BE2C (cell line): Measurements from ENCODE around the gene CCDC50.

Experiments
- DNase-seq: peaks from one replicate; pipeline ENCODE4 v3.0.0-alpha.2; 2020
- H3K27me3 ChIP-seq: fragments of 250-450 bp; sonication (Bioruptor Pico); 2 replicates; pipeline ENCODE4 v1.5.1; 2020; ENCODE audit warnings: mild to moderate bottlenecking
- H3K36me3 ChIP-seq: fragments of 250-450 bp; sonication (Bioruptor Pico); 2 replicates; pipeline ENCODE4 v1.5.1; 2020; ENCODE audit warnings: mild to moderate bottlenecking
- H3K4me1 ChIP-seq: fragments of 250-450 bp; sonication (Bioruptor Pico); 2 replicates; pipeline ENCODE4 v1.5.1; 2020
- H3K4me3 ChIP-seq: 2 replicates; pipeline ENCODE4 v1.5.1; 2011; ENCODE audit warnings: low read depth, low read length
- H3K9me3 ChIP-seq: fragments of 250-450 bp; sonication (Bioruptor Pico); 2 replicates; pipeline ENCODE4 v1.5.1; 2020
- CTCF ChIP-seq: IDR thresholded peaks from 2 replicates; pipeline ENCODE4 v1.5.1; 2012; ENCODE audit warnings: mild to moderate bottlenecking, low read depth, low read length

The CCDC50 gene

DNA sequence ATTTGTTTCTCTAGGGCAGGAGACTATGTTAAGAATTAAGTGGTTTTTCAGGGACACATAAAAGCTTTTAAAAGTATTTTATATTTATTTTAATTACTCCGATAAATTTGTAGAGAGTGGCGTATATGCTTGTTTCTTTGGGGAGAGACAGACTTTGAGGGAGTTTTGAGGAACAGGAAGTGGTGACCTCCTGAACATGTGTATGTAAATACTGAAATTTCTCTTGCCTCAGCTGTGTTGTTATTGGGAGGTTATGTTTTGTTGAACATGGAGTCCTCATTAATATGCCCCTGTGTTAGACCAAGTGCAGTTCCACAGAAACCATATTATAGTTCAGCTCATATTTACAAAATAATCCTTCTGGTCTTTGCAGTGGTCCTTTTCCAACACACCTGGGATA is 42.9 kb downstream of the CCDC50 start:
- no peak for DNase-seq
- Histone ChIP-seq H3K4me1 (peaks cover 6% of the 10 kb centered on the region; the same call in 1 of the 2 replicates), H3K4me3 (no peak overlapping the region), H3K27me3 (no peaks in the 10 kb centered on the region), H3K9me3 (no peaks in the 10 kb centered on the region), H3K36me3 (no peaks in the 10 kb centered on the region)
- TF ChIP-seq CTCF = no peak

DNA sequence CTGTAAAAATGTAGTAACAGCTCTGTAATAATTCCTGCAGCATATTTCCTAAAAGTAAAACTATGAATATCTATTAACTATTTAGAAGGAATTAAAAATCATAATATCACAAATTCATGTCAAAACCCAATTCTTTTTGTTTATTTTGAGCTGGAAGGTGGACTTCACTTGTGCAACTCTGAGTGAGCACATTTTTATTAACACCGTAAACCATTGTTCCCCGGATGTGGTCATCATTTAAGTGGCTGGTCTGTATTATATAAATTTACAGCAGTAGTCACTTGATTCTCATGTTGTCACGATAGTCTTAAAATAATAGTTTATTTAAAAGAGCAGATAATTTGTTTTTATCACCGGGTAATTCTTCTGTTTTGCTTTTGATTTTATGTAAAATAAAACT is 44.1 kb downstream of the CCDC50 start:
- DNase-seq = no peak
- Histone ChIP-seq H3K4me1 (peaks cover 13% of the 10 kb centered on the region), H3K4me3 (no peak overlapping the region), H3K27me3 (no peaks in the 10 kb centered on the region), H3K36me3 (no peaks in the 10 kb centered on the region), H3K9me3 (no peaks in the 10 kb centered on the region)
- no peak for TF ChIP-seq CTCF

DNA sequence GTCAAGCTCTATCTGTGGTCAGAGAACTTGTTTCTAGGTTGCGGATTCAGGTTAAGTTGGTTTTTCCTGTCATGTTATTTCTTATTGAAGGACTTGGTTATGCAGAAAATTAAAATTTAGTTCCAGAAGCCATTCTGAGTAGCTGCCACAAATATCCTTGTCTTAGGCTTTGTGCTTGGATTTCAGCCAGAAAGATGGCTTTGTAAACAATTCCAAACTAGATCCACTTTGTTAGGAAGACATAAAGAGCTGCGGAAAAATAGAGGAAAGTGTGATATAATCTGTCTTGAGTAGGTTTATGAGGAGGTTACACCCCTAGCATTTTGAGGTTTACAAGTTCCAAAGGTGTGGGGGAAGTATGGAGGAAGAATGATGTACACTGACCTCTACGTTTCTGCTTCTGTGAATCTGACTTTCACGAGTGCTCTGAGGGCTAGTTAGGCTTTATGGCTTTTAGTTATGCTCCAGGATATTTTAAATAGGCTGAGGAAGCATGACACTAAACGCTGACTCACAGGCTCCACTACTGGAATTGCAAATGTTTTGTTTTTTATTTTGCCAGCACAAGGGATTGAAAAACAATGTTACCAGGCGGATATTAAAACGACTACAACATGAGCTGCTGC is 47.4 kb downstream of the CCDC50 start:
- Histone ChIP-seq H3K9me3 (no peaks in the 10 kb centered on the region), H3K4me3 (no peak overlapping the region), H3K36me3 (peaks cover 8% of the 10 kb centered on the region; the same call in 1 of the 2 replicates), H3K4me1 (peaks cover 19% of the 10 kb centered on the region), H3K27me3 (no peaks in the 10 kb centered on the region)
- DNase-seq = no peak
- no peak for TF ChIP-seq CTCF

DNA sequence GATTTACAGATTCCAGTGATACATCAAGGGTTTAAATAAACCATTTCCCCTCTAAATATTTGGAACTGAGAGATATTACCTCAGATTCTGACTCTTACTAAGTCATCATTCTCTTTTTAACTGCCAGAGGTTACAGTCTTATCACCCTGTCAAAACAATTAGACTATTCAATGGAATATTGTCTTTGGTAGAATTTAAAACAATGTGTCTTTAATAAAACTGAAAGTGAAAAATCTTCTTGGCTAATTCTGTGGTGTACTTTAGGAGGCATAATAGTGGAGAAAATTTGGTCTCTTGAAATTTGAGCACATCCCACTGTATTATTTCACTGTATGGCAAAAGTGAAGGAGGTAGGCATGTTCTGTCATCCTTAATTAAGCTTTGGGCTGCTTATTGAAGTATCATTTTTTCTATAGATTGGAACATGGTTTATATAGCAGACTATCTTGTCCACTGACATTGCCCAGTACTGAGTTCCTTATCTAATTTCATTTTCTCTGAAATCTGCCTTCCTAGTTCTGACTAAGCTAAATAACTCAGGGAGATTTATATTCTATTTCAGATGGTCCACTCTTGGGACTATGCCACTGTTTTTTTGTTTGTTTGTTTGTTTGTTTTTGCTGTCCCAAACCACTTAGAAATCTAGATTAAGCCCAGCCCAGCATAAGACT is 49.1 kb downstream of the CCDC50 start:
- TF ChIP-seq CTCF = no peak
- H3K36me3 ChIP-seq = peaks cover 14% of the 10 kb centered on the region

DNA sequence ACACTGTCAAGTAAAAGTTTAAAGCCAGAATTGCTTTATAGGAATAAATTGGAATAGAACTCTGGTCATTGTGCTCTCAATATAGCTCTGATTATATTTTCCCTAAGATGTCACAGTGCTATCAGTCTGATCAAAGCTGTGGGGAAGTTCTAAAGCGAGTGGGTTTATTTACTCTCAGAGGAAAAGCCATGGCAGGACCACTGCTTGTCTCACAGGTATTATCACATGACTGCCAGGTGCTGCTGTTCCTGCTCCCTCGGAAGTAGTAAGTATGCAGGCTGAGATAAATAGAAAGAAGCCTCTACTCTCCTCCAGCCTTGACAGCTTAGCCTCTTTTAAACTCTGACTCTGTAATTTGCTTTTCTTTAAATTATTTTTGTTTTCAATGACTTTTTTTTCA is 50.3 kb downstream of the CCDC50 start:
- H3K4me1 ChIP-seq = peaks cover 19% of the 10 kb centered on the region
- peaks cover 14% of the 10 kb centered on the region for H3K36me3 ChIP-seq
- TF ChIP-seq CTCF = no peak
- no peak for DNase-seq
- H3K4me3 ChIP-seq = no peak overlapping the region
- no peaks in the 10 kb centered on the region for H3K27me3 ChIP-seq
- H3K9me3 ChIP-seq = no peaks in the 10 kb centered on the region

More for the DNA sequence above, 49.1 kb downstream of the CCDC50 start:
- peaks cover 19% of the 10 kb centered on the region for H3K4me1 ChIP-seq
- no peak overlapping the region for H3K4me3 ChIP-seq
- DNase-seq = no peak
- H3K27me3 ChIP-seq = no peaks in the 10 kb centered on the region
- no peaks in the 10 kb centered on the region for H3K9me3 ChIP-seq

DNA sequence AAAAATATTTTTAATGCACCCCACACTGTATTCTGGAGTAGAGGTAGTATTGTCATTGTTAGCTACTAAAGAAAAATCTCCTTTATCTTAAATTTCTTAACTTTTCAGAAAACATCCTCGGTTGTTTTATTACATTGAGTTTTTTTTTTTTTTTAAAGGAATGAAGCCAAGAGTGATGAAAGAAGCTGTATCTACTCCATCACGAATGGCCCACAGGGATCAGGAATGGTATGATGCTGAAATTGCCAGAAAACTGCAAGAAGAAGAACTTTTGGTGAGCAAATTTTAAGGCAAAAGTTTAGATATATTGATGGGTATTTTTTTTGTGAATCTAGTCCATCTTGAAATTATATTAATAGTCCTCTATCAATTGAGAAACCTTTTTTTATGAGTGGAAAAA is 50.8 kb downstream of the CCDC50 start:
- H3K4me3 ChIP-seq = no peak overlapping the region
- no peak for TF ChIP-seq CTCF
- H3K36me3 ChIP-seq = peaks cover 14% of the 10 kb centered on the region
- no peaks in the 10 kb centered on the region for H3K27me3 ChIP-seq
- no peaks in the 10 kb centered on the region for H3K9me3 ChIP-seq
- peaks cover 19% of the 10 kb centered on the region for H3K4me1 ChIP-seq
- no peak for DNase-seq
